ENCODE data around the gene TMSB4X.

- no peak for TF ChIP-seq YY1 (IDR thresholded peaks at IDR 0.05; ENCODE audit: insufficient read depth, insufficient read length)
- TF ChIP-seq ZNF274 (IDR thresholded peaks at IDR 0.05; ENCODE audit: low read depth, low read length): no peak
- TF ChIP-seq SUZ12 (IDR thresholded peaks at IDR 0.05; ENCODE audit: extremely low read depth, insufficient read depth, insufficient read length): no peak
Measured at GRCh38 chrX:12986886-12987285, 12.0 kb downstream of the TMSB4X start.

Measured in NT2/D1 (cell line).